ENCODE results near the gene PSMB5. TPM values are rescaled to one million over a fixed set of nuclear protein-coding genes. Genes with fewer than 3 reads are reported as not detected.

The PSMB5 gene
- total RNA-seq, 4 donors from 2014 or later = 75.7 to 215 (median 113) TPM

DNA sequence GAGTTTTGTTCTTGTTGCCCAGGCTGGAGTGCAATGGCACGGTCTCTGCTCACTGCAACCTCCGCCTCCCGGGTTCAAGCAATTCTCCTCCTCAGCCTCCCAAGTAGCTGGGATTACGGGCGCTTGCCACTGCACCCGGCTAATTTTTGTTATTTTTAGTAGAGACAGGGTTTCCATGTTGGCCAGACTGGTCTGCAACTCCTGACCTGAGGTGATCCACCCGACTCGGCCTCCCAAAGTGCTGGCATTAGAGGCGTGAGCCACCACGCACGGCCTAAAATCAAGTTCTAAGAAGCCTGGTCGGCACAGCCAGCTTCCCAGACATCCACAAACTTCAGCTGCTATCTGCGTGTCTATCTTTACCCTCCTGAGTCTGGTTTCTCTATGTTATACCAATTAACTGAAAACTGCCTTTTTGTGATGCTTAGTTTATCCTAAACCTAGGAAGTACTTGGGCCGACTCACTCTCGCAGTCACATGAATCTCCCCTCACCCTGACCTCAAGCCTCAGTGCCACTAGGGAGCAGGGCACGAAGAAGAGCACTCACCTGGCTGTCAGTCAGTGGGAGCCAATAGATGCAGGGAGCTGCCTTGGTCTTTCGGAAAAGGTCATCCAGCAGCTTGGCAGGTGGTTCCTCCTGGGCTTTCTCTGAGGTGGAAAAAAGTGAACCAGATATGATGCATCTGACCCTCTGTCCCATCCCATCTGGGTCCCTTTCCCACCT lies 26.0 kb upstream of the PSMB5 start:
- H3K27me3 ChIP-seq = no peaks in the 10 kb centered on the region
- intact Hi-C loops (cut with DNase I) = no loop called here
- no peak for DNase-seq
- H3K27ac ChIP-seq = peak overlapping the region in 1 of 3 donors; percentile 15
- peaks cover 60 to 61% of the 10 kb centered on the region in 2 donors for H3K36me3 ChIP-seq
- TF ChIP-seq, protein P1, sequence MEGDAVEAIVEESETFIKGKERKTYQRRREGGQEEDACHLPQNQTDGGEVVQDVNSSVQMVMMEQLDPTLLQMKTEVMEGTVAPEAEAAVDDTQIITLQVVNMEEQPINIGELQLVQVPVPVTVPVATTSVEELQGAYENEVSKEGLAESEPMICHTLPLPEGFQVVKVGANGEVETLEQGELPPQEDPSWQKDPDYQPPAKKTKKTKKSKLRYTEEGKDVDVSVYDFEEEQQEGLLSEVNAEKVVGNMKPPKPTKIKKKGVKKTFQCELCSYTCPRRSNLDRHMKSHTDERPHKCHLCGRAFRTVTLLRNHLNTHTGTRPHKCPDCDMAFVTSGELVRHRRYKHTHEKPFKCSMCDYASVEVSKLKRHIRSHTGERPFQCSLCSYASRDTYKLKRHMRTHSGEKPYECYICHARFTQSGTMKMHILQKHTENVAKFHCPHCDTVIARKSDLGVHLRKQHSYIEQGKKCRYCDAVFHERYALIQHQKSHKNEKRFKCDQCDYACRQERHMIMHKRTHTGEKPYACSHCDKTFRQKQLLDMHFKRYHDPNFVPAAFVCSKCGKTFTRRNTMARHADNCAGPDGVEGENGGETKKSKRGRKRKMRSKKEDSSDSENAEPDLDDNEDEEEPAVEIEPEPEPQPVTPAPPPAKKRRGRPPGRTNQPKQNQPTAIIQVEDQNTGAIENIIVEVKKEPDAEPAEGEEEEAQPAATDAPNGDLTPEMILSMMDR (IDR thresholded peaks at IDR 0.05) = no peak
- TF ChIP-seq POLR2A (IDR thresholded peaks at IDR 0.05) = no peak
- no peaks in the 10 kb centered on the region for H3K9me3 ChIP-seq
- H3K4me3 ChIP-seq (replicated peaks in 1 of 3) = no peak overlapping the region
- H3K4me1 ChIP-seq = peaks cover 4 to 21% of the 10 kb centered on the region in 2 donors
- 95 to 97% methylated on average over 17 of the region's 17 CpGs for WGBS, 2 donors

DNA sequence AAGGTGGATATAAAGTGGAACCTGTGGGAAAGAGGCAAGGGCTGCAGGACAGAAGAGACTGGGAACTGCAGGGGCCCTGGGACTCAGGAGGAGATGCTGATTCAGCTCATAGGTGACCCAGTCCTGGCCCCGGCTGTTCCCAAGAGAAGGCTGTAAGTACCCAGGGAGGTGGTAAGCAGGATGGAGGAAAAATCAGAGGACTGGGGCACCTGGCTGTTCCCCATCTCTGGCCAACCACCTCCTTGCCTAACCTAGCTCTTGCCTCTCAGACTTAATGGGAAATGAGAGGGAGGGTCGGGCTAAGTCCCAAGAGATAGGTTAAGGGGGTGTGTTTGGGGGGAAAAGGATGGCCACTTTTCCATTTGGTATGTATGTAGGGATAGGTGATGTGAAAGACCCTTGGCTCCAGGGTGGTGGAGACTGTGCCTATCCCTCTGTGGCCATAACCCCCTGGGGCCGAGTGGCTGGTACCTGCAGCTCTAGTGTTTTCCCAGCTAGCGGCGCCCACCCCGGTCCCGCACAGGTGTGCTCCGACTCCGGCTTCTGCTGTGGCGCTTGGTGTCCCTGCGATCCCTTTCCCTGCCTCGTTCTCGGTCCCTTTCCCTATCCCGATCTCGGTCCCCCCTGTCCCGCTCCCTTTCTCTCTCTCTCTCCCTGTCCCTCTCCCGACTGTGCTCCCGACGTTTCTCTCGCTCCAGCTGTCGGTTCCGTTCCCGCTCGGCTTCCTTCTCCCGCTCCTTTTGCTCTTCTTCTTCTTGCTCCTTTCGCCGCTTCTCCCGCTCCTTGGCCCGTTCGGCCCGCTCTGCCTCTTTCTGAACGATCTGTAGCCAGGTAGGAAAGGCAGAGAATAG lies 24.2 kb upstream of the PSMB5 start:
- intact Hi-C loops (cut with DNase I) = no loop called here
- WGBS, 2 donors = 92 to 96% methylated on average over 32 of the region's 32 CpGs
- no peak overlapping the region for H3K4me3 ChIP-seq (replicated peaks in 1 of 3)
- no peak for DNase-seq
- no peak overlapping the region for H3K27ac ChIP-seq
- TF ChIP-seq, protein P1 (IDR thresholded peaks at IDR 0.05) = no peak
- TF ChIP-seq POLR2A (IDR thresholded peaks at IDR 0.05) = peak in 1 of 2 donors; percentile 24
- peaks cover 4 to 21% of the 10 kb centered on the region in 2 donors for H3K4me1 ChIP-seq
- peaks cover 46 to 47% of the 10 kb centered on the region in 2 donors for H3K36me3 ChIP-seq
- no peaks in the 10 kb centered on the region for H3K9me3 ChIP-seq
- H3K27me3 ChIP-seq = no peaks in the 10 kb centered on the region

- peaks cover 4 to 21% of the 10 kb centered on the region in 2 donors for H3K4me1 ChIP-seq
- peak; percentile 88 to 91 for DNase-seq
- H3K9me3 ChIP-seq = no peaks in the 10 kb centered on the region
- peak overlapping the region in 1 of 3 donors; percentile 74 for H3K27ac ChIP-seq
- TF ChIP-seq, protein P1 (IDR thresholded peaks at IDR 0.05) = peak; percentile 86 to 96 (median 92)
- no peak for TF ChIP-seq POLR2A (IDR thresholded peaks at IDR 0.05)
- intact Hi-C loops (cut with DNase I) = loop anchor here (2.0 kb wide), 1 partner anchor 71 kb away; no protein-coding TSS in a partner anchor
- H3K27me3 ChIP-seq = no peaks in the 10 kb centered on the region
- H3K4me3 ChIP-seq (replicated peaks in 1 of 3) = peak overlapping the region in 2 of 3 donors; percentile 14 to 69
- peaks cover 37 to 38% of the 10 kb centered on the region in 2 donors for H3K36me3 ChIP-seq
- 3 to 4% methylated on average over 15 to 17 of the region's 51 CpGs for WGBS, 2 donors
Observed at GRCh38 chr14:23057757-23058653, 23.3 kb upstream of the PSMB5 start.

GRCh38 chr14:23056956-23057756 lies 22.5 kb upstream of the PSMB5 start, which contains the start of gene CDH24:
Gene CDH24 (minus strand): TSS chr14:23057520. CDS start chr14:23055733, 1,787 bp downstream.
- intact Hi-C loops (cut with DNase I) = loop anchor here (2.0 kb wide), 1 partner anchor 70 kb away; no protein-coding TSS in a partner anchor
- no peaks in the 10 kb centered on the region for H3K27me3 ChIP-seq

More at GRCh38 chr14:23056956-23057756, 22.5 kb upstream of the PSMB5 start, which contains the start of gene CDH24:
- Histone ChIP-seq H3K27ac (peak within 1 kb of the TSS in 2 of 3 donors; percentile 11 to 74), H3K4me3 (replicated peaks in 1 of 3) (peak within 1 kb of the TSS in 2 of 3 donors; percentile 53 to 69), H3K9me3 (no peaks in the 10 kb centered on the region), H3K36me3 (peaks cover 29% of the 10 kb centered on the region in 2 donors), H3K4me1 (peaks cover 1 to 17% of the 10 kb centered on the region in 2 donors)
- 9 to 10% methylated on average over 18 to 22 of the region's 73 CpGs for WGBS, 2 donors
- peak; percentile 79 to 82 for DNase-seq
- TF ChIP-seq, protein P1 (IDR thresholded peaks at IDR 0.05) = no peak
- peak in 1 of 2 donors; percentile 68 for TF ChIP-seq POLR2A (IDR thresholded peaks at IDR 0.05)
